Loucy (cell line): Measurements from ENCODE around the gene DUSP6.

Source experiments
- H2AFZ ChIP-seq: fragments of 200-600 bp; sonication (generic); 2 replicates; pipeline ENCODE4 v1.6.0; 2016; ENCODE audit warnings: antibody characterized with exemption, mild to moderate bottlenecking, low read length, moderate library complexity
- H3F3A ChIP-seq: fragments of 200-600 bp; 2 replicates; pipeline ENCODE4 v1.6.0; 2016; ENCODE audit warnings: antibody characterized with exemption, low read depth, mild to moderate bottlenecking
- H3K27me3 ChIP-seq: fragments of 200-600 bp; sonication (generic); 2 replicates; pipeline ENCODE4 v1.6.1; 2014; ENCODE audit warnings: low read length, mild to moderate bottlenecking; ENCODE audit not compliant: insufficient read depth, poor library complexity, severe bottlenecking
- H3K36me3 ChIP-seq: fragments of 200-600 bp; sonication (generic); 2 replicates; pipeline ENCODE4 v1.6.1; 2016; ENCODE audit warnings: low read length; ENCODE audit not compliant: insufficient read depth
- H3K4me1 ChIP-seq: fragments of 200-600 bp; sonication (generic); 2 replicates; pipeline ENCODE4 v1.5.1; 2014; ENCODE audit warnings: low read length, mild to moderate bottlenecking; ENCODE audit not compliant: insufficient read depth, poor library complexity, severe bottlenecking
- H3K4me2 ChIP-seq: fragments of 200-600 bp; sonication (generic); 2 replicates; pipeline ENCODE4 v1.6.0; 2014; ENCODE audit warnings: antibody characterized with exemption, low read length, low read depth, mild to moderate bottlenecking; ENCODE audit not compliant: poor library complexity, severe bottlenecking
- H3K4me3 ChIP-seq: fragments of 200-600 bp; sonication (generic); 2 replicates; pipeline ENCODE4 v1.5.1; 2014; ENCODE audit warnings: low read length, mild to moderate bottlenecking, mixed read lengths; ENCODE audit not compliant: poor library complexity, severe bottlenecking
- H3K79me2 ChIP-seq: fragments of 200-600 bp; sonication (generic); 2 replicates; pipeline ENCODE4 v1.6.1; 2014; ENCODE audit warnings: low read length; ENCODE audit not compliant: insufficient read depth
- H3K9ac ChIP-seq: fragments of 200-600 bp; sonication (generic); 2 replicates; pipeline ENCODE4 v1.6.0; 2014; ENCODE audit warnings: mild to moderate bottlenecking, low read depth, low read length, moderate library complexity; ENCODE audit not compliant: poor library complexity, severe bottlenecking
- H3K9me2 ChIP-seq: fragments of 200-600 bp; sonication (generic); replicated peaks from 2 replicates; pipeline ENCODE4 v1.6.1; 2016; ENCODE audit warnings: low read depth, low read length, mixed read lengths
- H3K9me3 ChIP-seq: fragments of 200-600 bp; sonication (generic); 2 replicates; pipeline ENCODE4 v1.6.1; 2014; ENCODE audit warnings: mild to moderate bottlenecking, antibody characterized with exemption, low read length, low read depth; ENCODE audit not compliant: insufficient read depth
- H4K20me1 ChIP-seq: fragments of 200-600 bp; sonication (generic); 2 replicates; pipeline ENCODE4 v1.6.0; 2014; ENCODE audit warnings: antibody characterized with exemption, low read length, mild to moderate bottlenecking; ENCODE audit not compliant: insufficient read depth, poor library complexity, severe bottlenecking
- CTCF ChIP-seq: fragments of 200-600 bp; sonication (generic); conservative IDR thresholded peaks from 2 replicates; pipeline ENCODE4 v1.5.1; 2014; ENCODE audit warnings: mild to moderate bottlenecking, antibody characterized with exemption, low read length
- EZH2phosphoT487 ChIP-seq: fragments of 200-600 bp; IDR thresholded peaks from 2 replicates; pipeline ENCODE4 v1.6.1; 2018; ENCODE audit warnings: antibody characterized with exemption, mild to moderate bottlenecking, moderate library complexity, borderline replicate concordance

DUSP6 gene

GRCh38 chr12:89348894-89349699, 3.2 kb downstream of the DUSP6 start:
- Histone ChIP-seq H3K4me3 (peak overlapping the region; percentile 77), H3K4me2 (peak overlapping the region; percentile 94), H3K9me2 (no peaks in the 10 kb centered on the region), H3F3A (peaks cover 24% of the 10 kb centered on the region), H4K20me1 (no peaks in the 10 kb centered on the region), H3K9ac (peak overlapping the region; percentile 74), H3K4me1 (peaks cover 73% of the 10 kb centered on the region), H3K9me3 (no peaks in the 10 kb centered on the region), H3K79me2 (peaks cover 41% of the 10 kb centered on the region), H3K36me3 (no peaks in the 10 kb centered on the region), H3K27me3 (peaks cover 13% of the 10 kb centered on the region), H2AFZ (no peak overlapping the region)
- TF ChIP-seq CTCF = no peak
- no peak for TF ChIP-seq EZH2phosphoT487

GRCh38 chr12:89347325-89347829, 4.9 kb downstream of the DUSP6 start:
- Histone ChIP-seq H3K4me1 (peaks cover 66% of the 10 kb centered on the region), H4K20me1 (no peaks in the 10 kb centered on the region), H3K36me3 (no peaks in the 10 kb centered on the region), H3K4me3 (peak overlapping the region; percentile 67), H3K4me2 (peak overlapping the region; percentile 88), H3K9me3 (no peaks in the 10 kb centered on the region), H3K79me2 (peaks cover 41% of the 10 kb centered on the region), H2AFZ (no peak overlapping the region), H3F3A (peaks cover 19% of the 10 kb centered on the region), H3K9me2 (no peaks in the 10 kb centered on the region), H3K9ac (peak overlapping the region; percentile 55), H3K27me3 (peaks cover 13% of the 10 kb centered on the region)
- TF ChIP-seq EZH2phosphoT487 = no peak
- no peak for TF ChIP-seq CTCF

GRCh38 chr12:89346741-89347324, 5.5 kb downstream of the DUSP6 start:
- no peak for TF ChIP-seq EZH2phosphoT487
- TF ChIP-seq CTCF = no peak
- Histone ChIP-seq H3F3A (peaks cover 15% of the 10 kb centered on the region), H3K27me3 (peaks cover 13% of the 10 kb centered on the region), H3K9me2 (no peaks in the 10 kb centered on the region), H3K4me2 (peak overlapping the region; percentile 88), H3K9ac (peak overlapping the region; percentile 55), H3K4me1 (peaks cover 66% of the 10 kb centered on the region), H3K36me3 (no peaks in the 10 kb centered on the region), H2AFZ (no peak overlapping the region), H3K9me3 (no peaks in the 10 kb centered on the region), H3K4me3 (peak overlapping the region; percentile 67), H4K20me1 (no peaks in the 10 kb centered on the region), H3K79me2 (peaks cover 41% of the 10 kb centered on the region)
